Subcutaneous adipose tissue (tissue), 4 donors: ENCODE data around the gene CSMD2. TPM values are rescaled to one million over a fixed set of nuclear protein-coding genes. Genes with fewer than 3 reads are reported as not detected.

Source experiments
- CTCF ChIP-seq: fragments of 450-650 bp; IDR thresholded peaks from one replicate; pipeline ENCODE4 v1.5.1; 2016; ENCODE audit warnings: low read depth, mild to moderate bottlenecking, control low read depth, antibody characterized with exemption, moderate library complexity
- total RNA-seq, 4 donors: library from RNA; depleted of rRNA; stranded (reverse); fragments of >200 nt; gene quantifications; one replicate each; pipeline ENCODE4 v1.1.0, GENCODE V29; 2016

CSMD2 gene
- total RNA-seq, 4 donors from 2014 or later, result 0.38 to 4.4 (median 1.00) TPM

GRCh38 chr1:34125721-34126380 lies 39.2 kb downstream of the CSMD2 start:
- TF ChIP-seq CTCF, result no peak

GRCh38 chr1:34122080-34122932 lies 42.7 kb downstream of the CSMD2 start:
- no peak for TF ChIP-seq CTCF

DNA sequence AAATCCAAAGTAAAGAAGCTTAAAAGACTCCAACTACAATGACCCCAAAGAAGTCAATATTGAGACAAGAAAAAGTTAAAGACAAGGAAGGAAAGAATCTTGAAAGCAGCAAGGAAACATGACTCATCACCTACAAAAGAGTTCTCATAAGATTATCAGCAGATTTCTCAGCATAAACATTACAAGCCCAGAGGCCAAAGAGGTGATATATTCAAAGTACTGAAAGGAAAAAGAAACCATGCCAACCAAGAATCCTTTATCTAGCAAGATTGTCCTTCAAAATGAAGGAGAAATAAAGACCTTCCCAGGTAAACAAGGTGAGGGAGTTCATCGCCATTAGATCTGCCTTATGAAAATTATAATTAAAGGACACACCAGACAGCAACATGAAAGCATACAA lies 49.8 kb downstream of the CSMD2 start:
- TF ChIP-seq CTCF, result no peak

- no peak for TF ChIP-seq CTCF
These were observed 51.1 kb downstream of the CSMD2 start for GRCh38 chr1:34113887-34114286.

DNA sequence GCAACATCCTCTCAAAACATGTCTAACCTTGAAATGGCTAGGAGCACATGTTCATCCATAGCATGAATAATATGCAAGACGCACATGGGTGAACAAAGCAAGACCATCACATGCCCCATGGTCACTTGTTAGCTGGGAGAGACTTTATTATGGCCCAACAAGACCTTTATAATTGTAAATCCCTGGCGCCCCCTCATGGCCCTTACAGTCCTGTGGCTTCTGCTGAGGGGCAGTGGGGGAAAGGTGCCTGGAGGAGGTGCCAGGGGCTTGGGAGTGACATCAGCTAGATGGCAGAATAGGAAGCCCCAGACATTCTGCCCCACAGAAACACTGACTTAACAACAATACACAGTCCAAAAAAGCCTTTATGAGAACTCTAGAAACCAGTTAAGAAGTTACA lies 51.7 kb downstream of the CSMD2 start:
- no peak for TF ChIP-seq CTCF

- no peak for TF ChIP-seq CTCF
These were observed 56.3 kb downstream of the CSMD2 start for GRCh38 chr1:34108711-34109110.

DNA sequence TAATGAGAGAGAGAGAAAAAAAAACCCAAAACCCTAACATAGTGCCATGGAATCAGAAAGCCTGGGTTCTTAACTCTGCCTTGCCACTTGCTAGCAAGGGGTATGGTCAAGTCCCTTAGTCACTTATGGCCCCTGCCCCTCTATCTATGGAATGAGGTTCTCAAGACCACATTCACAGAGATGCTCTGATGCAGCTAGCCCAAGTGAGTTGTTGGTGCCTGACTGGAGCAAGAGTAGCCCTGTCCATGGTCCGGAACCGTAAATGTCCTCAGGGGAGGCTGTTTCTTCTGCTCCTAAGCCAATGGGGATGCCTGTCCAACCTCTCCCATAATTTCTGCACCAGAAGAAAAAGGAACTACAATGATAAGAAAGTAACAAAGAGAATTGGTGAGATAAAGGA lies 56.8 kb downstream of the CSMD2 start:
- no peak for TF ChIP-seq CTCF
